H9 (cell line): ENCODE results near the gene MYO1E. TPM values are rescaled to one million over a fixed set of nuclear protein-coding genes. Genes with fewer than 3 reads are reported as not detected.

Experiments
- DNase-seq: peaks from one replicate; pipeline ENCODE4 v3.0.0-alpha.2; 2017
- H2AFZ ChIP-seq: one replicate; pipeline ENCODE4 v1.6.1; 2013; ENCODE audit warnings: mild to moderate bottlenecking, low read length, control low read depth, moderate library complexity
- H2AK5ac ChIP-seq: 2 replicates; pipeline ENCODE4 v1.6.1; 2013; ENCODE audit warnings: low read length, control low read depth, mixed read lengths; ENCODE audit not compliant: insufficient read length
- H2BK120ac ChIP-seq: one replicate; pipeline ENCODE4 v1.6.1; 2013; ENCODE audit warnings: low read depth, mild to moderate bottlenecking, low read length, control low read depth, inconsistent platforms; ENCODE audit not compliant: poor library complexity, severe bottlenecking
- H2BK12ac ChIP-seq: 2 replicates; pipeline ENCODE4 v1.6.1; 2013; ENCODE audit warnings: low read length, control low read depth, mixed read lengths, low read depth; ENCODE audit not compliant: insufficient read length
- H2BK15ac ChIP-seq: 2 replicates; pipeline ENCODE4 v1.6.1; 2013; ENCODE audit warnings: low read depth, low read length, control low read depth
- H2BK20ac ChIP-seq: one replicate; pipeline ENCODE4 v1.6.1; 2013; ENCODE audit warnings: low read depth, mild to moderate bottlenecking, low read length, control low read depth, inconsistent platforms; ENCODE audit not compliant: poor library complexity, severe bottlenecking
- H2BK5ac ChIP-seq: 2 replicates; pipeline ENCODE4 v1.6.1; 2013; ENCODE audit warnings: low read length, control low read depth, mixed read lengths; ENCODE audit not compliant: insufficient read length
- H3K14ac ChIP-seq: 2 replicates; pipeline ENCODE4 v1.6.1; 2013; ENCODE audit warnings: low read length, control low read depth; ENCODE audit not compliant: insufficient read depth
- H3K18ac ChIP-seq: 2 replicates; pipeline ENCODE4 v1.6.1; 2013; ENCODE audit warnings: low read depth, mild to moderate bottlenecking, mixed read lengths, low read length, control low read depth; ENCODE audit not compliant: insufficient read length
- H3K23ac ChIP-seq: 2 replicates; pipeline ENCODE4 v1.6.1; 2013; ENCODE audit warnings: low read length, control low read depth, mixed read lengths, low read depth; ENCODE audit not compliant: insufficient read length
- H3K23me2 ChIP-seq: 2 replicates; pipeline ENCODE4 v1.6.1; 2013; ENCODE audit warnings: low read depth, mild to moderate bottlenecking, mixed read lengths, low read length, control low read depth; ENCODE audit not compliant: insufficient read length, poor library complexity, severe bottlenecking
- H3K27ac ChIP-seq: 2 replicates; pipeline ENCODE4 v1.5.1; 2013; ENCODE audit warnings: low read length, control low read depth, mixed read lengths, low read depth; ENCODE audit not compliant: insufficient read length
- H3K27me3 ChIP-seq: 2 replicates; pipeline ENCODE4 v1.6.1; 2013; ENCODE audit warnings: low read length, control low read depth, inconsistent platforms; ENCODE audit not compliant: insufficient read depth
- H3K4ac ChIP-seq: 2 replicates; pipeline ENCODE4 v1.6.1; 2013; ENCODE audit warnings: low read depth, mild to moderate bottlenecking, control low read depth, inconsistent platforms, low read length, moderate library complexity
- H3K4me1 ChIP-seq: 2 replicates; pipeline ENCODE4 v1.6.1; 2013; ENCODE audit warnings: low read length, control low read depth, inconsistent platforms; ENCODE audit not compliant: insufficient read depth
- H3K4me2 ChIP-seq: 2 replicates; pipeline ENCODE4 v1.6.1; 2013; ENCODE audit warnings: low read length, control low read depth, mixed read lengths; ENCODE audit not compliant: insufficient read length, insufficient read depth
- H3K56ac ChIP-seq: 2 replicates; pipeline ENCODE4 v1.6.1; 2013; ENCODE audit warnings: low read depth, mild to moderate bottlenecking, mixed read lengths, low read length, control low read depth; ENCODE audit not compliant: insufficient read length
- H3K79me1 ChIP-seq: 2 replicates; pipeline ENCODE4 v1.6.1; 2013; ENCODE audit warnings: low read depth, mild to moderate bottlenecking, moderate library complexity, low read length, control low read depth, inconsistent platforms; ENCODE audit not compliant: insufficient read depth, poor library complexity, severe bottlenecking
- H3K79me2 ChIP-seq: 2 replicates; pipeline ENCODE4 v1.6.1; 2013; ENCODE audit warnings: low read length, control low read depth, inconsistent platforms; ENCODE audit not compliant: insufficient read depth
- H3K9ac ChIP-seq: 2 replicates; pipeline ENCODE4 v1.6.1; 2013; ENCODE audit warnings: low read length, control low read depth, mixed read lengths; ENCODE audit not compliant: insufficient read length; ENCODE audit errors: extremely low read depth
- H3K9me3 ChIP-seq: one replicate; pipeline ENCODE4 v1.6.1; 2013; ENCODE audit warnings: low read depth, low read length, inconsistent platforms; ENCODE audit not compliant: control insufficient read depth
- H3T11ph ChIP-seq: one replicate; pipeline ENCODE4 v1.6.1; 2013; ENCODE audit warnings: mild to moderate bottlenecking, low read length, control low read depth, inconsistent platforms
- H4K20me1 ChIP-seq: one replicate; pipeline ENCODE4 v1.6.1; 2013; ENCODE audit not compliant: control insufficient read depth, insufficient read length, insufficient read depth
- H4K5ac ChIP-seq: 2 replicates; pipeline ENCODE4 v1.6.1; 2013; ENCODE audit warnings: low read depth, mild to moderate bottlenecking, mixed read lengths, low read length, control low read depth; ENCODE audit not compliant: insufficient read length
- H4K8ac ChIP-seq: replicated peaks from 2 replicates; pipeline ENCODE4 v1.6.1; 2013; ENCODE audit warnings: low read length, control low read depth, mixed read lengths, low read depth; ENCODE audit not compliant: insufficient read length
- H4K91ac ChIP-seq: 2 replicates; pipeline ENCODE4 v1.6.1; 2013; ENCODE audit warnings: low read depth, mild to moderate bottlenecking, moderate library complexity, mixed read lengths, low read length, control low read depth; ENCODE audit not compliant: insufficient read length
- H3K27ac Mint-ChIP-seq, 3 experiments: 2 replicates in 2 of 3; 3 replicates in 1 of 3; pipeline ENCODE4 v1.8.0; 2020 to 2021; ENCODE audit warnings: mixed read lengths in 3 of 3, mild to moderate bottlenecking in 1 of 3, moderate library complexity in 1 of 3
- H3K27me3 Mint-ChIP-seq: 2 replicates; pipeline ENCODE4 v1.8.0; 2021; ENCODE audit warnings: low read depth, mild to moderate bottlenecking, moderate library complexity, mixed read lengths
- H3K36me3 Mint-ChIP-seq, 3 experiments: 2 replicates in 2 of 3; 3 replicates in 1 of 3; pipeline ENCODE4 v1.8.0; 2020 to 2021; ENCODE audit warnings: low read depth in 3 of 3, mixed read lengths in 3 of 3; ENCODE audit not compliant: insufficient read depth in 1 of 3
- H3K4me1 Mint-ChIP-seq, 2 experiments: 2 replicates each; pipeline ENCODE4 v1.8.0; 2020; ENCODE audit warnings: mixed read lengths in 2 of 2
- H3K4me3 Mint-ChIP-seq, 2 experiments: 2 replicates in 1 of 2; 3 replicates in 1 of 2; pipeline ENCODE4 v1.8.0; 2020 to 2021; ENCODE audit warnings: mild to moderate bottlenecking in 2 of 2, mixed read lengths in 2 of 2, moderate library complexity in 1 of 2
- H3K9me3 Mint-ChIP-seq, 2 experiments: 2 replicates in 1 of 2; 3 replicates in 1 of 2; pipeline ENCODE4 v1.8.0; 2020; ENCODE audit warnings: mild to moderate bottlenecking in 2 of 2, mixed read lengths in 2 of 2, moderate library complexity in 1 of 2
- CTCF ChIP-seq: fragments of 200-600 bp; sonication (generic); conservative IDR thresholded peaks from 3 replicates; pipeline ENCODE4 v1.8.0; 2021; ENCODE audit warnings: antibody characterized with exemption, mild to moderate bottlenecking
- WGBS: extraction: QIAGEN DNeasy Blood & Tissue Kit; methylation state at CpG from one replicate; pipeline ENCODE4 v1.1.7; 2013; ENCODE audit warnings: missing lambda C conversion rate, low lambda C conversion rate, mixed read lengths; ENCODE audit not compliant: insufficient read length; ENCODE audit errors: extremely low coverage; 5-methylcytosine and 5-hydroxymethylcytosine counted together
- total RNA-seq: library from RNA; stranded (reverse); gene quantifications from 2 replicates; pipeline ENCODE4 v1.2.1, GENCODE V29; 2021

MYO1E gene
- total RNA-seq, 1 experiment from 2014 or later, result 235 TPM

DNA sequence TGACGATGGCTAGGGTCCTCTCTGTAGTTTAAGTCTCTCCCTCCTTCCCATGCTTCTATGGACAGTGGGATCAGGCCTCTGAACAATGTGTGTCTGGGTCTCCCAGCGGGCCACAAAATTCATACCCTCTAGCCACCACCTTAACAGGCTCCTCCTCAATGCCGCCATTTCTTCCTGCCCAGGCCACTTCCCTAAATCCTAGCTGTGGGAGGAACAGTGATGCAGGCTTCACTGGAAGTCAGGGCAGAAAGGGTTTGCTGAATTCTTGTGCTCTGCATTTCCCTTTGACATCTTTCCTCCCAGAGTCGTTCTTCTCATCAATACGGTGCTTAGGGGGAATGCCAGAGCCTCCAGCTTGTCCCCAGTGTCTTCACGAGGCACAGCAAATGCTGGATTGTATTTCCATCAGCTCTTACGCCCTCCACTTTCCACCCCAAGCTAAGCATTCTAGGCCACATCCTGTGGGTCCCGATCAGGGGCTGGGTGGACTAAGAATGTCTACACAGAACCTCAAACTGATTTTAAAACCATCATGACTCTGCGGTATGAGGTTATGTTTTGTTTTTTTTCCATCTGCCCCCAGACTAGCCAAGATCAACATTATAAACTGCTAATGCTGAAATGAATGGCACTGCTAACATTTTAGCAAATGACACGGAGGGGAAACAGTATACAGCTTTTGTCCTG lies 177.9 kb downstream of the MYO1E start:
- Histone ChIP-seq H3K23ac (no peak overlapping the region), H3K9ac (no peak overlapping the region)
- TF ChIP-seq CTCF, result no peak

More for the DNA sequence above, 177.9 kb downstream of the MYO1E start:
- Histone ChIP-seq H2BK120ac (no peak overlapping the region), H3K4me1 (no peaks in the 10 kb centered on the region), H3K56ac (no peak overlapping the region), H2AFZ (no peak overlapping the region), H2BK5ac (no peak overlapping the region), H3K18ac (no peak overlapping the region), H4K5ac (no peak overlapping the region), H3K4me2 (no peak overlapping the region), H3K4ac (no peak overlapping the region), H3K9me3 (no peaks in the 10 kb centered on the region), H3T11ph (no peak overlapping the region), H3K23me2 (no peaks in the 10 kb centered on the region), H3K27me3 (no peaks in the 10 kb centered on the region), H4K91ac (no peak overlapping the region), H2BK12ac (no peak overlapping the region), H2BK20ac (no peak overlapping the region), H3K79me1 (no peaks in the 10 kb centered on the region), H2AK5ac (no peak overlapping the region), H3K27ac (no peak overlapping the region), H4K8ac (no peak overlapping the region), H3K79me2 (no peaks in the 10 kb centered on the region), H4K20me1 (no peaks in the 10 kb centered on the region), H3K14ac (no peak overlapping the region), H2BK15ac (no peak overlapping the region)
- H3K36me3 Mint-ChIP-seq, result peaks cover 9 to 87% (median 66%) of the 10 kb centered on the region in 3 experiments; a peak in 6 of 7 replicates
- no peaks in the 10 kb centered on the region for H3K9me3 Mint-ChIP-seq
- DNase-seq, result no peak
- no peaks in the 10 kb centered on the region for H3K4me1 Mint-ChIP-seq
- WGBS, result no CpG with 5 or more reads among the region's 10 CpGs
- no peaks in the 10 kb centered on the region for H3K27me3 Mint-ChIP-seq
- no peak overlapping the region for H3K4me3 Mint-ChIP-seq
- H3K27ac Mint-ChIP-seq, result peak overlapping the region in 1 of 3 experiments; percentile 68; a peak in 3 of 7 replicates
